Measurements from ENCODE around the gene MSL3. TPM values are rescaled to one million over a fixed set of nuclear protein-coding genes. Genes with fewer than 3 reads are reported as not detected.

Gene MSL3
- total RNA-seq, 1 experiment from 2014 or later = 17.0 TPM

DNA sequence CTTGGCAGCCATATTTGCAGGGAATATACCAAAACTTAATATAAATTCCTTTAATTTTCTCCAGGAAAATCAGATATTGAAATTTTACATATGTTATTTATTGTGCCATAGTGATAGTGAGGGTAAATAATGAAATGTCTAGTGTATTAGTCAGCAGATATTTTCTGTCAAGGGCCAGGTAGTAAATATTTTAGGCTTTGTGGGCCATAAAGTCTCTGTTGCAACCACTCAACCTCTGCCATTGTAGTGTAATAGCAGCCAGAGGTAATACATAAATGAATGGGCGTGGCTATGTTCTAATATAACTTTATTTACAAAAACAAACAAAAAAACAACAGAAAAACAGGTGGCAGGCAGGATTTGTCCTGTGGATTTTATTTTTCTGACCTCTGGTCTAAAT, 33.5 kb downstream of the MSL3 start:
- H3K4me3 ChIP-seq (ENCODE audit: low read depth in 2 of 2, low read length in 2 of 2) = no peak overlapping the region
- DNase-seq (ENCODE audit: low read depth, low spot score) (no peak), ATAC-seq (no peak)
- TF ChIP-seq, protein P1, sequence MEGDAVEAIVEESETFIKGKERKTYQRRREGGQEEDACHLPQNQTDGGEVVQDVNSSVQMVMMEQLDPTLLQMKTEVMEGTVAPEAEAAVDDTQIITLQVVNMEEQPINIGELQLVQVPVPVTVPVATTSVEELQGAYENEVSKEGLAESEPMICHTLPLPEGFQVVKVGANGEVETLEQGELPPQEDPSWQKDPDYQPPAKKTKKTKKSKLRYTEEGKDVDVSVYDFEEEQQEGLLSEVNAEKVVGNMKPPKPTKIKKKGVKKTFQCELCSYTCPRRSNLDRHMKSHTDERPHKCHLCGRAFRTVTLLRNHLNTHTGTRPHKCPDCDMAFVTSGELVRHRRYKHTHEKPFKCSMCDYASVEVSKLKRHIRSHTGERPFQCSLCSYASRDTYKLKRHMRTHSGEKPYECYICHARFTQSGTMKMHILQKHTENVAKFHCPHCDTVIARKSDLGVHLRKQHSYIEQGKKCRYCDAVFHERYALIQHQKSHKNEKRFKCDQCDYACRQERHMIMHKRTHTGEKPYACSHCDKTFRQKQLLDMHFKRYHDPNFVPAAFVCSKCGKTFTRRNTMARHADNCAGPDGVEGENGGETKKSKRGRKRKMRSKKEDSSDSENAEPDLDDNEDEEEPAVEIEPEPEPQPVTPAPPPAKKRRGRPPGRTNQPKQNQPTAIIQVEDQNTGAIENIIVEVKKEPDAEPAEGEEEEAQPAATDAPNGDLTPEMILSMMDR (IDR thresholded peaks at IDR 0.05) = no peak
- no peak for TF ChIP-seq POLR2AphosphoS5 (IDR thresholded peaks at IDR 0.05; ENCODE audit: low read depth, low read length)
- TF ChIP-seq TCF7L2 (IDR thresholded peaks at IDR 0.05; ENCODE audit: low read depth, low read length) = no peak
- TF ChIP-seq SIN3A (IDR thresholded peaks at IDR 0.05; ENCODE audit: borderline replicate concordance, insufficient read depth, low read depth, low read length) = no peak
- TF ChIP-seq, protein P2, sequence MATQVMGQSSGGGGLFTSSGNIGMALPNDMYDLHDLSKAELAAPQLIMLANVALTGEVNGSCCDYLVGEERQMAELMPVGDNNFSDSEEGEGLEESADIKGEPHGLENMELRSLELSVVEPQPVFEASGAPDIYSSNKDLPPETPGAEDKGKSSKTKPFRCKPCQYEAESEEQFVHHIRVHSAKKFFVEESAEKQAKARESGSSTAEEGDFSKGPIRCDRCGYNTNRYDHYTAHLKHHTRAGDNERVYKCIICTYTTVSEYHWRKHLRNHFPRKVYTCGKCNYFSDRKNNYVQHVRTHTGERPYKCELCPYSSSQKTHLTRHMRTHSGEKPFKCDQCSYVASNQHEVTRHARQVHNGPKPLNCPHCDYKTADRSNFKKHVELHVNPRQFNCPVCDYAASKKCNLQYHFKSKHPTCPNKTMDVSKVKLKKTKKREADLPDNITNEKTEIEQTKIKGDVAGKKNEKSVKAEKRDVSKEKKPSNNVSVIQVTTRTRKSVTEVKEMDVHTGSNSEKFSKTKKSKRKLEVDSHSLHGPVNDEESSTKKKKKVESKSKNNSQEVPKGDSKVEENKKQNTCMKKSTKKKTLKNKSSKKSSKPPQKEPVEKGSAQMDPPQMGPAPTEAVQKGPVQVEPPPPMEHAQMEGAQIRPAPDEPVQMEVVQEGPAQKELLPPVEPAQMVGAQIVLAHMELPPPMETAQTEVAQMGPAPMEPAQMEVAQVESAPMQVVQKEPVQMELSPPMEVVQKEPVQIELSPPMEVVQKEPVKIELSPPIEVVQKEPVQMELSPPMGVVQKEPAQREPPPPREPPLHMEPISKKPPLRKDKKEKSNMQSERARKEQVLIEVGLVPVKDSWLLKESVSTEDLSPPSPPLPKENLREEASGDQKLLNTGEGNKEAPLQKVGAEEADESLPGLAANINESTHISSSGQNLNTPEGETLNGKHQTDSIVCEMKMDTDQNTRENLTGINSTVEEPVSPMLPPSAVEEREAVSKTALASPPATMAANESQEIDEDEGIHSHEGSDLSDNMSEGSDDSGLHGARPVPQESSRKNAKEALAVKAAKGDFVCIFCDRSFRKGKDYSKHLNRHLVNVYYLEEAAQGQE (IDR thresholded peaks at IDR 0.05; ENCODE audit: insufficient read depth in 1 of 2, low read depth in 2 of 2, low read length in 1 of 2) = no peak
- intact Hi-C loops (cut with micrococcal nuclease; ENCODE audit: unreplicated experiment) (no loop called here), in situ Hi-C loops (cut with HindIII; ENCODE audit: low pct_unique_long_range_greater_than_20kb, low sequenced_read_pairs) (no loop called here)
- ChIA-PET CTCF (no interaction called here), POLR2A (no interaction called here)
- H3K4me1 ChIP-seq (ENCODE audit: control insufficient read depth, insufficient read depth, low read length) = no peaks in the 10 kb centered on the region
- no peaks in the 10 kb centered on the region for H3K27me3 ChIP-seq (ENCODE audit: control insufficient read depth, insufficient read depth, low read length)
- H3K36me3 ChIP-seq (ENCODE audit: control insufficient read depth, insufficient read depth, low read length) = no peaks in the 10 kb centered on the region
- H3K9me3 ChIP-seq (ENCODE audit: control insufficient read depth, insufficient read depth, low read depth, low read length) = no peaks in the 10 kb centered on the region
- BruUV-seq (replicated peaks) = no TSS peak
- H3K27ac ChIP-seq (ENCODE audit: low read length) = no peak overlapping the region

DNA sequence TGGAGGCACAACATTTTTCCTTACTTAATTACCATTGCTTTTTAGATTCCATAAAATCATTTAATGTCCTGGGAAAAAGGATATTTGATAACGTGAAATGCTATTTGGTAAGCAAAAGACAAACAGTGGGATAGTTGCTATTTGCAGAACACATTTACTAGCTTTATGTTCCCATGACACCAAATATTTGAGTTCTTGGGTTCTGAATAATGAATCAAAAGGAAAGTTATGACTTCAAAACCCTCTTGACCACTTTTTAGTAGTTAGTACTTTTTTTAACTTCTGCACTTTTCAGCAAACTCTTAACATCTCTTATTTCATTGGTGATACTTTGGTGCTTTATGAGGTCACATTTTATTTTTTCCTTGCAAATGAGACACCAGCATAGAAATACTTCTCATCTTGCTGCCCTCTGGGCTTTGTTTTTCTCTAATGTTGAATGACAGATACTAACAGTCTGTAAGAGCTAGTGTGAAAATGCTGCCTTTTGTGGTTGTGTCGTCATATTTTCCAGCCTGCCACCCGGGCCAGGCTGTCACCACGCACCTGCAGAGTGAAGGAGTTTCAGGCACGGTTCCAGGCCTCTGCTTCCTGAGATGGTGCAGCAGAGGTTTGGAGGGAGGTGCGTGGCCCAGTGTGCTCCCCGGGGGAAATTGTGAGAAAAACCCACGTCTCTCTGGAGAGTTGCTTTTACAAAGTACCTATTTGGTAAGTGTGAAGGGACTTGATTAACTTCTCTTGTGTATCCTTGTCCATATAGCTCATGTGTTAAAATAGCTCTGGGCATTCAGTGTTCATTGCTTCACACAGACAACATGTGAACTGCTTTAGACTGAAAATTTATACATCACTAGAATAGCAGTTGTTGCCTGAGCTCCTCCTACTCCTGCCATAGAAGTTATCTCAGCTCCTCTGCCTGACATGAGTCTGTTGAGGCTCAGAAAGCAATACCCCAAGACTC, 34.7 kb downstream of the MSL3 start:
- no peak for DNase-seq (ENCODE audit: low read depth, low spot score)

More for the DNA sequence above, 34.7 kb downstream of the MSL3 start:
- Histone ChIP-seq H3K4me3 (ENCODE audit: low read depth in 2 of 2, low read length in 2 of 2) (no peak overlapping the region), H3K36me3 (ENCODE audit: control insufficient read depth, insufficient read depth, low read length) (no peaks in the 10 kb centered on the region), H3K4me1 (ENCODE audit: control insufficient read depth, insufficient read depth, low read length) (no peaks in the 10 kb centered on the region), H3K27ac (ENCODE audit: low read length) (no peak overlapping the region), H3K9me3 (ENCODE audit: control insufficient read depth, insufficient read depth, low read depth, low read length) (no peaks in the 10 kb centered on the region), H3K27me3 (ENCODE audit: control insufficient read depth, insufficient read depth, low read length) (no peaks in the 10 kb centered on the region)
- in situ Hi-C loops (cut with HindIII; ENCODE audit: low pct_unique_long_range_greater_than_20kb, low sequenced_read_pairs) (no loop called here), intact Hi-C loops (cut with micrococcal nuclease; ENCODE audit: unreplicated experiment) (no loop called here)
- ATAC-seq = no peak
- no TSS peak for BruUV-seq (replicated peaks)
- ChIA-PET POLR2A (no interaction called here), CTCF (interaction anchor here (0.5 kb wide), 1 partner anchor 537 kb away, joined by 3 read pairs; no protein-coding TSS in a partner anchor)
- TF ChIP-seq, protein P1 (IDR thresholded peaks at IDR 0.05) = no peak
- TF ChIP-seq, protein P2 (IDR thresholded peaks at IDR 0.05; ENCODE audit: insufficient read depth in 1 of 2, low read depth in 2 of 2, low read length in 1 of 2) = no peak
- no peak for TF ChIP-seq SIN3A (IDR thresholded peaks at IDR 0.05; ENCODE audit: borderline replicate concordance, insufficient read depth, low read depth, low read length)
- no peak for TF ChIP-seq TCF7L2 (IDR thresholded peaks at IDR 0.05; ENCODE audit: low read depth, low read length)
- TF ChIP-seq POLR2AphosphoS5 (IDR thresholded peaks at IDR 0.05; ENCODE audit: low read depth, low read length) = no peak

Measured in Panc1 (cell line).